Hematopoietic multipotent progenitor cell treated with erythropoietin and hydrocortisone succinate and interleukin-3 and kit ligand, for 17 days (in vitro differentiated cells): ENCODE data around the gene ZNF614.
"Not testable (repeated sequence)": the region's sequence is repeated elsewhere in the genome, so short reads cannot be mapped to it uniquely, and the experiment has no call there.

Experiments
- DNase-seq: peaks from one replicate; pipeline ENCODE4 v3.0.0-alpha.2; 2015; ENCODE audit warnings: low spot score

Gene ZNF614

GRCh38 chr19:51986309-51987291 is 41.6 kb downstream of the ZNF614 start, which contains the start of gene ZNF350:
Gene ZNF350, minus strand, starts transcription at chr19:51986840. Its CDS starts 12,480 bp downstream, at chr19:51974360.
- peak; percentile 70 for DNase-seq

GRCh38 chr19:51983361-51983760 is 44.8 kb downstream of the ZNF614 start:
- no peak for DNase-seq

- not testable (repeated sequence) for DNase-seq
Measured at GRCh38 chr19:51980926-51981325, 47.3 kb downstream of the ZNF614 start.

GRCh38 chr19:51980116-51980736 is 48.0 kb downstream of the ZNF614 start:
- DNase-seq: no peak

GRCh38 chr19:51978882-51979281 is 49.3 kb downstream of the ZNF614 start:
- DNase-seq: no peak

GRCh38 chr19:51977346-51977745 is 50.8 kb downstream of the ZNF614 start:
- no peak for DNase-seq

GRCh38 chr19:51976852-51977251 is 51.3 kb downstream of the ZNF614 start:
- no peak for DNase-seq

GRCh38 chr19:51975787-51976186 is 52.4 kb downstream of the ZNF614 start:
- not testable (repeated sequence) for DNase-seq

GRCh38 chr19:51971624-51972023 is 56.6 kb downstream of the ZNF614 start:
- DNase-seq: no peak

- DNase-seq: no peak
Measured at GRCh38 chr19:51970718-51971117, 57.5 kb downstream of the ZNF614 start.

- DNase-seq: no peak
Measured at GRCh38 chr19:51965583-51965982, 62.6 kb downstream of the ZNF614 start.
